Caki2 (cell line): Measurements from ENCODE around the gene RNF151. TPM values are rescaled to one million over a fixed set of nuclear protein-coding genes. Genes with fewer than 3 reads are reported as not detected.
"Not testable (repeated sequence)": the region's sequence is repeated elsewhere in the genome, so short reads cannot be mapped to it uniquely, and the experiment has no call there.

Experiments used
- DNase-seq: peaks from one replicate; pipeline ENCODE4 v3.0.0-alpha.2; 2015; ENCODE audit warnings: low read depth
- in situ Hi-C: cut with HindIII; loops from 2 replicates; pipeline ENCODE4 v1.10.0; 2016; ENCODE audit warnings: low sequenced_read_pairs, low pct_unique_long_range_greater_than_20kb, mixed read lengths
- total RNA-seq: library from RNA; depleted of rRNA; stranded (reverse); fragments of >200 nt; shearing (Covaris generic); gene quantifications from 2 replicates; pipeline ENCODE4 v1.2.3, GENCODE V29; 2014; ENCODE audit warnings: low replicate concordance

RNF151 gene
- total RNA-seq, 1 experiment from 2014 or later, result not detected

- in situ Hi-C loops, result no loop called here
- DNase-seq, result no peak
Measured at GRCh38 chr16:1950559-1950958, 16.1 kb upstream of the RNF151 start.

- in situ Hi-C loops, result no loop called here
- DNase-seq, result no peak
Measured at GRCh38 chr16:1953734-1954133, 12.9 kb upstream of the RNF151 start.

GRCh38 chr16:1957434-1958142, 9.1 kb upstream of the RNF151 start:
- DNase-seq, in situ Hi-C loops: not testable (repeated sequence)

- DNase-seq, in situ Hi-C loops: not testable (repeated sequence)
Measured at GRCh38 chr16:1958143-1958491, 8.5 kb upstream of the RNF151 start.

- in situ Hi-C loops, result no loop called here
- DNase-seq, result no peak
Measured at GRCh38 chr16:1958715-1959268, 7.9 kb upstream of the RNF151 start.

- peak; percentile 86 for DNase-seq
- in situ Hi-C loops, result loop anchor here (10.0 kb wide), 1 partner anchor 95 kb away; no protein-coding TSS in a partner anchor
Measured at GRCh38 chr16:1959269-1960039, 7.2 kb upstream of the RNF151 start, which contains the start of gene NDUFB10. NDUFB10 (plus strand) TSS chr16:1959538; CDS start chr16:1959625, 87 bp downstream.

- DNase-seq, result peak; percentile 54
- in situ Hi-C loops, result loop anchor here (10.0 kb wide), 1 partner anchor 96 kb away; no protein-coding TSS in a partner anchor
Measured at GRCh38 chr16:1960665-1961630, 5.7 kb upstream of the RNF151 start.

- DNase-seq, result no peak
- in situ Hi-C loops, result loop anchor here (10.0 kb wide), 1 partner anchor 97 kb away; no protein-coding TSS in a partner anchor
Measured at GRCh38 chr16:1961651-1962067, 5.0 kb upstream of the RNF151 start.

GRCh38 chr16:1962161-1963153, 4.2 kb upstream of the RNF151 start:
- in situ Hi-C loops, result loop anchor here (10.0 kb wide), 1 partner anchor 98 kb away; no protein-coding TSS in a partner anchor
- not testable (repeated sequence) for DNase-seq

GRCh38 chr16:1963806-1964505, 2.7 kb upstream of the RNF151 start:
- DNase-seq, result no peak
- in situ Hi-C loops, result loop anchor here (10.0 kb wide), 1 partner anchor 99 kb away; no protein-coding TSS in a partner anchor

- DNase-seq, result peak; percentile 97
- in situ Hi-C loops, result loop anchor here (10.0 kb wide), 1 partner anchor 100 kb away; no protein-coding TSS in a partner anchor
Measured at GRCh38 chr16:1964506-1965395, 1.9 kb upstream of the RNF151 start, which contains the start of gene RPS2. RPS2 (minus strand) TSS chr16:1964826; CDS start chr16:1964625, 201 bp downstream.

GRCh38 chr16:1965396-1966001, 1.2 kb upstream of the RNF151 start:
- no peak for DNase-seq
- in situ Hi-C loops, result loop anchor here (10.0 kb wide), 1 partner anchor 101 kb away; no protein-coding TSS in a partner anchor

- in situ Hi-C loops, result loop anchor here (10.0 kb wide), 1 partner anchor 104 kb away; no protein-coding TSS in a partner anchor
- no peak for DNase-seq
Measured at GRCh38 chr16:1968146-1968953, 1.7 kb downstream of the RNF151 start.
